Thoracic aorta (tissue), 2 donors: ENCODE results near the gene ERC1. TPM values are rescaled to one million over a fixed set of nuclear protein-coding genes. Genes with fewer than 3 reads are reported as not detected.

Experiments
- ATAC-seq: fragments of 150-250 bp; one replicate; pipeline ENCODE4 v1.8.0; 2017; ENCODE audit warnings: low read depth; ENCODE audit not compliant: insufficient number of reproducible peaks, low FRiP score
- DNase-seq: peaks from one replicate; pipeline ENCODE4 v3.0.0-alpha.2; 2020; ENCODE audit warnings: low spot score
- H3K27ac ChIP-seq, 2 donors: fragments of 200-600 bp; sonication (generic); 1 replicate in 1 of 2; 2 replicates in 1 of 2; pipeline ENCODE4 v1.5.1; 2016; ENCODE audit warnings: mild to moderate bottlenecking in 2 of 2, moderate library complexity in 2 of 2
- H3K27me3 ChIP-seq: fragments of 200-600 bp; sonication (generic); replicated peaks from 2 replicates; pipeline ENCODE4 v1.6.0; 2016; ENCODE audit warnings: mild to moderate bottlenecking; ENCODE audit not compliant: insufficient read depth
- H3K36me3 ChIP-seq: fragments of 200-600 bp; sonication (generic); one replicate; pipeline ENCODE4 v1.5.1; 2016
- H3K4me1 ChIP-seq, 2 donors: fragments of 200-600 bp; sonication (generic); 1 replicate in 1 of 2; 2 replicates in 1 of 2; pipeline versions ENCODE4 v1.5.1 to v1.6.0; 2016; ENCODE audit warnings: low read depth in 2 of 2, mild to moderate bottlenecking in 1 of 2; ENCODE audit not compliant: control insufficient read depth in 1 of 2
- H3K4me3 ChIP-seq: fragments of 200-600 bp; sonication (generic); 2 replicates; pipeline ENCODE4 v1.5.1; 2016; ENCODE audit warnings: mild to moderate bottlenecking
- H3K9me3 ChIP-seq: fragments of 200-600 bp; sonication (generic); 2 replicates; pipeline ENCODE4 v1.5.1; 2016
- CTCF ChIP-seq: fragments of 200-600 bp; sonication (generic); IDR thresholded peaks from one replicate; pipeline ENCODE4 v1.5.1; 2019; ENCODE audit warnings: antibody characterized with exemption
- total RNA-seq, 2 donors: library from RNA; depleted of rRNA; stranded (reverse); fragments of >200 nt; gene quantifications; one replicate each; pipeline versions ENCODE4 v1.1.0 to v1.2.3, GENCODE V29; 2016

ERC1 gene
- total RNA-seq, 2 donors from 2014 or later, result 45.8 to 80.0 TPM

- H3K27ac ChIP-seq, result no peak overlapping the region
- H3K9me3 ChIP-seq, result no peaks in the 10 kb centered on the region
- ATAC-seq, result no peak
- no peaks in the 10 kb centered on the region for H3K4me1 ChIP-seq
- DNase-seq, result no peak
- H3K4me3 ChIP-seq, result no peak overlapping the region
- H3K27me3 ChIP-seq, result no peaks in the 10 kb centered on the region
- H3K36me3 ChIP-seq, result no peaks in the 10 kb centered on the region
- no peak for TF ChIP-seq CTCF
Observed at GRCh38 chr12:1348606-1349005, 357.6 kb downstream of the ERC1 start.

GRCh38 chr12:1350055-1350933, 359.3 kb downstream of the ERC1 start:
- Histone ChIP-seq H3K36me3 (no peaks in the 10 kb centered on the region), H3K27me3 (no peaks in the 10 kb centered on the region), H3K4me1 (no peaks in the 10 kb centered on the region), H3K9me3 (no peaks in the 10 kb centered on the region), H3K4me3 (no peak overlapping the region), H3K27ac (no peak overlapping the region)
- ATAC-seq, result no peak
- DNase-seq, result no peak
- TF ChIP-seq CTCF, result no peak

- no peaks in the 10 kb centered on the region for H3K27me3 ChIP-seq
- no peaks in the 10 kb centered on the region for H3K9me3 ChIP-seq
- no peak for ATAC-seq
Observed at GRCh38 chr12:1350934-1351240, 359.9 kb downstream of the ERC1 start.

GRCh38 chr12:1351926-1352325, 360.9 kb downstream of the ERC1 start:
- no peak overlapping the region for H3K27ac ChIP-seq

More at GRCh38 chr12:1350934-1351240, 359.9 kb downstream of the ERC1 start:
- Histone ChIP-seq H3K4me3 (no peak overlapping the region), H3K27ac (no peak overlapping the region), H3K36me3 (no peaks in the 10 kb centered on the region), H3K4me1 (no peaks in the 10 kb centered on the region)
- TF ChIP-seq CTCF, result no peak
- DNase-seq, result no peak

GRCh38 chr12:1353451-1353850, 362.4 kb downstream of the ERC1 start:
- no peaks in the 10 kb centered on the region for H3K4me1 ChIP-seq
- no peak overlapping the region for H3K27ac ChIP-seq
- no peak for TF ChIP-seq CTCF
- no peaks in the 10 kb centered on the region for H3K36me3 ChIP-seq
- no peak for ATAC-seq
- H3K27me3 ChIP-seq, result no peaks in the 10 kb centered on the region
- no peak overlapping the region for H3K4me3 ChIP-seq
- H3K9me3 ChIP-seq, result no peaks in the 10 kb centered on the region
- no peak for DNase-seq

More at GRCh38 chr12:1351926-1352325, 360.9 kb downstream of the ERC1 start:
- Histone ChIP-seq H3K36me3 (no peaks in the 10 kb centered on the region), H3K4me1 (no peaks in the 10 kb centered on the region), H3K27me3 (no peaks in the 10 kb centered on the region), H3K4me3 (no peak overlapping the region), H3K9me3 (no peaks in the 10 kb centered on the region)
- DNase-seq, result no peak
- TF ChIP-seq CTCF, result no peak
- no peak for ATAC-seq
